Neural crest cell (in vitro differentiated cells): Measurements from ENCODE around the gene LLGL2. TPM values are rescaled to one million over a fixed set of nuclear protein-coding genes. Genes with fewer than 3 reads are reported as not detected.
A peak's percentile ranks its signal among the peaks of the same experiment; 100 is the strongest.

Source experiments
- DNase-seq: peaks from one replicate; pipeline ENCODE4 v3.0.0; 2021; ENCODE audit warnings: low read depth, mixed read lengths, low spot score
- H3K27ac Mint-ChIP-seq: one replicate; pipeline ENCODE4 v1.8.0; 2021; ENCODE audit warnings: mild to moderate bottlenecking, mixed read lengths; ENCODE audit not compliant: unreplicated experiment
- H3K27me3 Mint-ChIP-seq: 2 replicates; pipeline ENCODE4 v1.8.0; 2021; ENCODE audit warnings: low read depth, mild to moderate bottlenecking, mixed read lengths
- H3K36me3 Mint-ChIP-seq: 2 replicates; pipeline ENCODE4 v1.8.0; 2021; ENCODE audit warnings: low read depth, mild to moderate bottlenecking, mixed read lengths
- H3K4me1 Mint-ChIP-seq: 2 replicates; pipeline ENCODE4 v1.8.0; 2021; ENCODE audit warnings: mixed read lengths
- H3K4me3 Mint-ChIP-seq: one replicate; pipeline ENCODE4 v1.8.0; 2021; ENCODE audit warnings: mild to moderate bottlenecking, mixed read lengths
- H3K9me3 Mint-ChIP-seq: 2 replicates; pipeline ENCODE4 v1.8.0; 2021; ENCODE audit warnings: mixed read lengths
- CTCF ChIP-seq: fragments of 200-600 bp; sonication (generic); conservative IDR thresholded peaks from 2 replicates; pipeline ENCODE4 v1.5.0; 2021; ENCODE audit warnings: antibody characterized with exemption, mild to moderate bottlenecking
- microRNA-seq: library from miRNA; unstranded; fragments of <30 nt; microRNA quantifications from one replicate; pipeline ENCODE4, GENCODE V29; 2020
- total RNA-seq: library from RNA; stranded (reverse); gene quantifications from 2 replicates; pipeline ENCODE4 v1.2.1, GENCODE V29; 2021

Gene LLGL2
- total RNA-seq, 1 donor from 2014 or later = 3.4 TPM

- no peaks in the 10 kb centered on the region for H3K9me3 Mint-ChIP-seq
- no peak overlapping the region for H3K27ac Mint-ChIP-seq
Measured at GRCh38 chr17:75621489-75621888, 96.0 kb downstream of the LLGL2 start.

GRCh38 chr17:75622076-75622475 is 96.6 kb downstream of the LLGL2 start:
- peaks cover 9% of the 10 kb centered on the region for H3K4me1 Mint-ChIP-seq
- H3K4me3 Mint-ChIP-seq = peak overlapping the region; percentile 3
- H3K27ac Mint-ChIP-seq = peak overlapping the region; percentile 58
- peaks cover 3% of the 10 kb centered on the region for H3K27me3 Mint-ChIP-seq
- DNase-seq = no peak
- H3K36me3 Mint-ChIP-seq = no peaks in the 10 kb centered on the region
- H3K9me3 Mint-ChIP-seq = no peaks in the 10 kb centered on the region
- no peak for TF ChIP-seq CTCF

More at GRCh38 chr17:75621489-75621888, 96.0 kb downstream of the LLGL2 start:
- no peak for DNase-seq
- no peaks in the 10 kb centered on the region for H3K36me3 Mint-ChIP-seq
- no peak overlapping the region for H3K4me3 Mint-ChIP-seq
- H3K27me3 Mint-ChIP-seq = peaks cover 3% of the 10 kb centered on the region
- TF ChIP-seq CTCF = no peak
- peaks cover 9% of the 10 kb centered on the region for H3K4me1 Mint-ChIP-seq

- peaks cover 9% of the 10 kb centered on the region for H3K4me1 Mint-ChIP-seq
- H3K4me3 Mint-ChIP-seq = no peak overlapping the region
- no peak for TF ChIP-seq CTCF
- DNase-seq = no peak
- no peak overlapping the region for H3K27ac Mint-ChIP-seq
- H3K9me3 Mint-ChIP-seq = no peaks in the 10 kb centered on the region
- peaks cover 3% of the 10 kb centered on the region for H3K27me3 Mint-ChIP-seq
- no peaks in the 10 kb centered on the region for H3K36me3 Mint-ChIP-seq
Measured at GRCh38 chr17:75622771-75623273, 97.3 kb downstream of the LLGL2 start.

GRCh38 chr17:75623386-75623785 is 97.9 kb downstream of the LLGL2 start:
- Mint-ChIP-seq H3K4me3 (no peak overlapping the region), H3K36me3 (no peaks in the 10 kb centered on the region), H3K9me3 (no peaks in the 10 kb centered on the region), H3K27ac (no peak overlapping the region), H3K27me3 (peaks cover 3% of the 10 kb centered on the region), H3K4me1 (peaks cover 9% of the 10 kb centered on the region)
- TF ChIP-seq CTCF = no peak
- DNase-seq = no peak

- DNase-seq = no peak
- peaks cover 9% of the 10 kb centered on the region for H3K4me1 Mint-ChIP-seq
- no peak for TF ChIP-seq CTCF
- no peaks in the 10 kb centered on the region for H3K9me3 Mint-ChIP-seq
- H3K27me3 Mint-ChIP-seq = peaks cover 3% of the 10 kb centered on the region
- H3K36me3 Mint-ChIP-seq = no peaks in the 10 kb centered on the region
- H3K4me3 Mint-ChIP-seq = no peak overlapping the region
- no peak overlapping the region for H3K27ac Mint-ChIP-seq
Measured at GRCh38 chr17:75624021-75624420, 98.5 kb downstream of the LLGL2 start.

Small RNA genes within 50 kb of the gene (microRNA-seq; reads per million reads assigned to microRNA genes)
- gene MIR6785 = 5.3 reads per million

Other genes with a start within 250 kb of the LLGL2 start
- 15.7 and 18.6 TPM in 2 replicates for gene SLC25A19, start 236.3 kb upstream of the LLGL2 start, total RNA-seq
- gene GRB2, start 120.0 kb upstream of the LLGL2 start, total RNA-seq = 69.3 and 79.4 TPM in 2 replicates
- 117 and 131 TPM in 2 replicates for gene TMEM94, start 69.1 kb upstream of the LLGL2 start, total RNA-seq
- 42.3 and 44.5 TPM in 2 replicates for gene CASKIN2, start 10.2 kb upstream of the LLGL2 start, total RNA-seq
- gene TSEN54, start 9.2 kb upstream of the LLGL2 start, total RNA-seq = 48.1 and 49.0 TPM in 2 replicates
- 23.3 and 23.7 TPM in 2 replicates for gene MYO15B, start 62.1 kb downstream of the LLGL2 start, total RNA-seq
- 0.32 TPM in 1 of 2 replicates, not detected in the other for gene SMIM5, start 107.7 kb downstream of the LLGL2 start, total RNA-seq
- 47.3 and 47.5 TPM in 2 replicates for gene RECQL5, start 141.5 kb downstream of the LLGL2 start, total RNA-seq
- 113 and 123 TPM in 2 replicates for gene SAP30BP, start 141.6 kb downstream of the LLGL2 start, total RNA-seq
- gene ITGB4, start 195.8 kb downstream of the LLGL2 start, total RNA-seq = 0.64 and 1.4 TPM in 2 replicates
- gene GALK1, start 239.5 kb downstream of the LLGL2 start, total RNA-seq = 11.9 and 13.1 TPM in 2 replicates